Uterus (tissue), 2 donors: ENCODE measurements around the gene GDNF.

Experiments
- CTCF ChIP-seq, 4 experiments: fragments of 200-600 bp in 2 of 4; fragments of 450-650 bp in 2 of 4; sonication (generic) in 2 of 4; IDR thresholded peaks; one replicate each; pipeline ENCODE4 v1.5.1; 2016 to 2019; ENCODE audit warnings: antibody characterized with exemption in 4 of 4, mild to moderate bottlenecking in 2 of 4, moderate library complexity in 1 of 4
- POLR2A ChIP-seq, 2 donors: fragments of 450-650 bp; IDR thresholded peaks; one replicate each; pipeline ENCODE4 v1.6.1; 2016; ENCODE audit warnings: antibody characterized with exemption in 2 of 2, mild to moderate bottlenecking in 1 of 2, moderate library complexity in 1 of 2

GRCh38 chr5:37841203-37841602, 1.4 kb upstream of the GDNF start:
- TF ChIP-seq CTCF (IDR thresholded peaks at IDR 0.05) = no peak
- no peak for TF ChIP-seq POLR2A (IDR thresholded peaks at IDR 0.05)
